ENCODE measurements around the gene SORCS2.
"Not testable (repeated sequence)": the region's sequence is repeated elsewhere in the genome, so short reads cannot be mapped to it uniquely, and the experiment has no call there.

The SORCS2 gene

GRCh38 chr4:7558436-7558835 lies 366.1 kb downstream of the SORCS2 start:
- DNase-seq (ENCODE audit: low read depth) = no peak

- no peak for DNase-seq (ENCODE audit: low read depth)
Measured at GRCh38 chr4:7559316-7559715, 367.0 kb downstream of the SORCS2 start.

DNA sequence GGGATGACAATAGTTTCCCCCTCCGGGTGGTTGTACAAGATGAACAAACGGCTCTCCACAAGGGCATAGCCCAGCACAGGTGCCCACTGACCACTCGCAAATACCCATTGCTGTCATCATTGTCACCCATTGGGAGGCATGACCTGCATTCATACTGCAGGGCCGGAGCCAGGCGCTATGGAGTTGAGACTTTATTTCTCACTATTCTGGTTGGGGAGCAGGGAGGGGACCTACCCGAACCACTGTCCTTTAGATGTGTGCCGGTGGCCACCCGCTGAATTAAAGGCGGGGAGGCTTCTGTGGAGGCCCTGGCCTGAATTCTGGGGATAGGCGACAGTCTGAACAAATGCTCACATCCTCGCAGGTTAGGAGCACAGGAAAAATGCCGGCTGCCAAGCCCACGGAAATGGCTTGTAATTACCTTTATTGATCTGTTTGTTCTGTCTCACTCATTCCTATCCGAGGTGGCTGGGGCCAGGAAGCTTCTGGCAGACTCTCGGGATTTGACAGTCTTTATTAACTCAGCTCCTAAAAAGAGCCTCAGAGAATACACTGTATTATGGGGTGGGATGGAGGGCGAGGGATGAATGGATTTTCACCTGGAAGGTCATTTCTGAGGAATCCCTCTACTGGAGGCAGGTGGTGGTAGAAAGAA lies 367.5 kb downstream of the SORCS2 start:
- DNase-seq (ENCODE audit: low read depth) = no peak

DNA sequence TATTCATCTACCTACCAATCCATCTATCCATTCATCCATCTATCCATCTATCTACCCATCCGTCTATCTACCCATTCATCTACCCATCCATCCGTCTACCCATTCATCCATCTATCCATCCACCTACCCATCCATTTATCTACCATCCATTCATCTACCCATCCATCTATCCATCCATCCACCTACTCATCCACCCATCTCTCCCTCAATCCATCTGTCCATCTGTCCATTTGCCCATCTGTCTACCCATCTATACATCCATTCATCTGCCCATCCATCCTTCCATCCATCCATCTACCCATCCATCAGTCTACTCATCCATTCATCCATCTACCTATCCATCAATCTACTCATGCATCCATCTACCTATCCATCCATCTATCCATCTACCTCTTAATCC lies 369.2 kb downstream of the SORCS2 start:
- DNase-seq (ENCODE audit: low read depth) = no peak

DNA sequence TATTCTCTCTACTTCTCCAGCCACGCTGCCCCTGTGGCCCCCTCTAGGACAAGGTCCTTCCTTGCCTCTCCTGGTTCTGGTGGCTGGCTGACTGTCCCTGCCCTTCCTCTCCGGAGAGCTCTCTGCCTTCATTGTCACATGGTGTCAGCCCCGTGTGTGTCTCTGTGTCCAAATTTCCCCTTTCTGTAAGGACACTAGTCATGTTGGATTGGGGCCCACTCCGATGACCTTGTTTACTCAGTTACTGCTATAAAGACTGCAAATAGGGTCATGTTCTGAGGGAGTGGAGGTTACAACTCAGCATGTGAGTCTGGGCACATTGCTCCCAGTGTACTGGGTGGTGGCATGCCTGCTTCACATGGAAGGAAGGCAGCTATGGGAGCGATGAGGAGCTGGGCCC lies 371.9 kb downstream of the SORCS2 start:
- DNase-seq (ENCODE audit: low read depth) = no peak

DNA sequence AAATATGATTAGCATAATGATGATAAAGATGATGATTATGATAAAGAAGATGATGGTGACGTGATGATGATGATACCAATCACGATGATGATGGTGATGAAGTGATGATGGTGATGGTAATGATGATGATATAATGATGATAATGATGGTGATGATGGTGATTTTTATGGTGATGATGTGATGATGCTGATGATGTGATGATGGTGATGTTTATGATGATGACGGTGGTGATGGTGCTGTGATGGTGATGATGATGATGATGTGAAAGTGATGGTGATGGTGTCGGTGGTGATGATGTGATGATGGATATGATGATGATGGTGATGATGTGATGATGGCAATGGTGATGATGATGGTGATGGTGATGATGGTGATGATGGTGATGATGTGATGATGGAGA lies 373.1 kb downstream of the SORCS2 start:
- no peak for DNase-seq (ENCODE audit: low read depth)

- DNase-seq (ENCODE audit: low read depth) = no peak
Measured at GRCh38 chr4:7569810-7570783, 377.8 kb downstream of the SORCS2 start.

- DNase-seq (ENCODE audit: low read depth) = no peak
Measured at GRCh38 chr4:7571001-7571400, 378.7 kb downstream of the SORCS2 start.

DNA sequence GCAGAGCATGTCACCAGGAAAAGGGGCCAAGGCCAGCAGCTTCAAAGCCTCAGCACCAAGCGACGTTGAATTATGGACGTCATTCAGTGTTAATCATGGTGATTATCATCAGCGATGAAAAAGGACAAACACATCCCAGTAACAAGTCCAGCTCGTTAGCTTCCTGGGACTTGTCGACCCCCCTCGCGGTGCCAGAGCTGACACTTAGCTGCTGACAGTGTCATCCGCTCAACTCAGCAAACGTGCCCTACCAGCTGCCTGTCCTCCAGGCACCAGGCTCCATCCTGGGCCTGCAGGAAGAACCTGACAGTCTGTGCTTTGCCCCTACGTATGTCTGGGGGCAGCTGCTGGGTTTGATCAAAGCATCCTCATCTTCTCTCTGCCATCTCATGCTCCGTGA lies 379.4 kb downstream of the SORCS2 start:
- no peak for DNase-seq (ENCODE audit: low read depth)

GRCh38 chr4:7572894-7573293 lies 380.6 kb downstream of the SORCS2 start:
- DNase-seq (ENCODE audit: low read depth) = no peak

DNA sequence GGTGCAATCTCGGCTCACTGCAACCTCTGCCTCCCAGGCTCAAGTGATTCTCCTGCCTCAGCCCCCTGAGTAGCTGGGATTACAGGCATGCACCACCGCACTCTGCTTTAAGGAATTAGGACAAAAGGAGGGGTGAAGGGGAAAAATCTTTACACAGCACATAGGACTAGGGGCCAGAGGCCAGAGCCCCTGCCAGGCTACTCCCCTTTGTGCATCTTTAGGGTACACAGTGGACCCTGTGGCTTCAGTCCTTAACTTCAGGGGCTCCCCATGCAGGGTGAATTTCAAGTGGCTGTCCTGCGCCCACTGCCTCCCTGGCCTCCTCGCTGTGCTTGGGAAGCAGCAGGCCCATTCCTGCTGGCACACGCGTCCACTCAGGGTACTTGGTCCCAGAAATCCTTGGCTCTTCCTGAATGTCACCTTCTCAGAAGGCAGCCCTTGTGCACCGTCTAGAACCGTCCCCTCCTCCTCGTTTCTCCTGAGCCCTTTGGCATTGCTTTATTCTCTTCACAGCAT lies 381.3 kb downstream of the SORCS2 start:
- no peak for DNase-seq (ENCODE audit: low read depth)

DNA sequence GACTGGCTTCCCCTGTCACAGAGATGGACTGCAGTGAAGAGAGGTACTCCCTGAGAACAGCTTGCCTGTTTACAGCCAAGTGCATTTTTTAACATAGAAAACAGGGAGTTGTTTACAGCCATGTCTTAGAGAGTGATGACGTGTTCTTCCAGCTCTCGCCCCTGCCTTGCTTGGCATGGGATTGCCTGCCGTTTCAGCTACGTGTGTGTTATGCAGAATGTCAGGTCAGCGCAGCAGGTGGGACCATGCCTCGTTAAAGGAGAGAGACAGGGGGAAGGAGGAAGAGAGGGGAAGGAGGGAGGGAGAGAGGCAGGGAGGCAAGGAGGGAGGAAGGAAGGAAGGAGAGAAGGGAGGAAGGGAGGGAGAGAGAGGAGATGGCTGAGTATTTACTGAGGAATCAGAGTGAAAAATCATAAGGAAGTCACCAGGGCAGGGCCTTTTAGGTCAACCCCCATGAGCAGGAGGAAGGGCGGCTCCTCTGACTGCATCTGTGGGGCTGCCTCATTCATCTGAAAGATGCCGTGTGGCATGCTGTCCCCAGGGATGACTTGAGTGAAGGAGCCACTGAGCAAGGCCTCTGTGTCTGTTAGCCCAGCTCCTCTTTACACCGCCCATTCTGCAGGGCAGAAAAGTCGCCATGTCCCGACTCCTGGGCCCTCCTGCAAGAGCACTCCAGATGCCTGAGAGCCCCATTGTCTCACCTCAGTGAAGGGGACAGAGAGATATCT lies 382.1 kb downstream of the SORCS2 start:
- no peak for DNase-seq (ENCODE audit: low read depth)

DNA sequence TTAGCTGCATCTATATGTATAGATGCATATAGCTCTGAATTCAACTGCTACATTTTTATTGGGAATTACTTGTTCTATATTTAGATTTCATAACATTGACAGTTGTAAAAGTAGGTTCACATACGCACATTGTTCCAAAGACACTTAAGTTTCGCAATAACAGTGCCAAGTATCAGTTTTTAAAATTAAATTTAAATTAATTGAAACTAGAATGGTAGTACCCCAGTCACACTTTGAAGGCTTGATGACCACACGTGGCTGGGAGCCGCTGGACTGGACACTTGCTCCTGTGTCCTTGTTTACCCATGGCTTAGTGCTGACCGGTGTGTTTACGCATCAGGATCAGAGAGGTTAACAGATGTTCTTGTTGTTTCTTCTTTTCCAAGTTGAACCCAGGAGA lies 383.1 kb downstream of the SORCS2 start:
- no peak for DNase-seq (ENCODE audit: low read depth)

DNA sequence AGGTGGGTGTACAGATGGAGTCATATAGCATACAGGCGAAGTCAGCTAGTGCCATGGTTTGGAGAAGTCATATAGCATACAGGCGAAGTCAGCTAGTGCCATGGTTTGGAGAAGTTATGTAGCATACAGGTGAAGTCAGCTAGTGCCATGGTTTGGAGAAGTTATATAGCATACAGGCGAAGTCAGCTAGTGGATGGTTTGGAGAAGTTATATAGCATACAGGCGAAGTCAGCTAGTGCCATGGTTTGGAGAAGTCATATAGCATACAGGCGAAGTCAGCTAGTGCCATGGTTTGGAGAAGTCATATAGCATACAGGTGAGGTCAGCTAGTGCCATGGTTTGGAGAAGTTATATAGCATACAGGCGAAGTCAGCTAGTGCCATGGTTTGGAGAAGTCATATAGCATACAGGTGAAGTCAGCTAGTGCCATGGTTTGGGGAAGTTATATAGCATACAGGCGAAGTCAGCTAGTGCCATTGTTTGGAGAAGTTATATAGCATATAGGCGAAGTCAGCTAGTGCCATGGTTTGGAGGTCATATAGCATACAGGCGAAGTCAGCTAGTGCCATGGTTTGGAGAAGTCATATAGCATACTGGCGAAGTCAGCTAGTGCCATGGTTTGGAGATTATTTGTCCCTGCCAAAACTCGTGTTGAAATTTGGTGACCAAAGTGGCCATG lies 385.2 kb downstream of the SORCS2 start:
- not testable (repeated sequence) for DNase-seq (ENCODE audit: low read depth)

GRCh38 chr4:7581477-7581876 lies 389.1 kb downstream of the SORCS2 start:
- DNase-seq (ENCODE audit: low read depth) = no peak

- DNase-seq (ENCODE audit: low read depth) = no peak
Measured at GRCh38 chr4:7582313-7583097, 390.2 kb downstream of the SORCS2 start.

- DNase-seq (ENCODE audit: low read depth) = no peak
Measured at GRCh38 chr4:7584098-7584497, 391.8 kb downstream of the SORCS2 start.

DNA sequence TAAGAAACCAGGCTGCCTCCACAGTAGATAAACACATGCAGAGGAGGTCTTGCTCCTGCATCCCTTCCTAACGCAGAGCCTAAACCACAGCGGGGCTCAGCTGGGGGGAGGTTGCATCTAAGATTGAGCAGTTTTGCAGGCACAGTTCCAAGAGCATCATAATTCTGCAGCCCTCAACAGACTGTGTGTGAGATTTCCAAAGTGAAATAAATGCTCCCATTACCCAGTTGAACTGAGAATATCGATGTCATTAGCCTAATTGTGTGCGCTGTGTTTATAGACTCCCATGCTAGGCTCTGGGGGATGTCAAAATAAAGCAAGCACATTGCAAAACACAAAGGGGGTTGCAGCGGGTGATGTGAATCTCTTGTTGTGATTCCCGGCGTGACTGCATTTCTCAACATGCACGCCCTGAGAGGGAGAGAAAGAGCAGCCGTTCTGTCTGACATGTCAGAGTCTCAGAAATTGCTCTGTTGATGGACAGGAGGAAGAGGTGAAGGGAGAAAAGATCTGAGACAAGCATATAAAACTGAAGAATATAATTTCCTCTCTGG lies 392.3 kb downstream of the SORCS2 start:
- DNase-seq (ENCODE audit: low read depth) = no peak

DNA sequence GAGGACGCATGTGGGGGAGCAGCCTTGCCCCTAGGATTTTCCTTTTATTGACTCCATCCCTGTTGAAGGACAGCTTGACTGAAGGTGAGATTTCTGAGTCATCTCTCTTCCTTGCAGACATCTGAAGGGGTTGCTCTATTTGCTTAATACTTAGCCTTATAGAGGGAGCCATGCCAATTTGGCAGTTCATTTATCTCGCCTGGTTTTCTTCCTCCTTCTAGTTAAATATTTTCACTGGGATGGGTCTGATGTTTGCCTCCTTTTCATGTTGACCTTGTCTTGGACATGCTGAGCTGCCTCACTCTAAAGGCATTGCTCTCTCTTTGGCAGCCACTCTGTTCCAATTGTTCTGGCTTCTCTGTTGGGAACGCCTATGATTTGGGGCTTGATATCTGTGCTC lies 393.4 kb downstream of the SORCS2 start:
- DNase-seq (ENCODE audit: low read depth) = no peak

Measured in GM04504 (cell line).